Esophagus mucosa (tissue), 1 donor: ENCODE results near the gene UBE3B. TPM values are rescaled to one million over a fixed set of nuclear protein-coding genes. Genes with fewer than 3 reads are reported as not detected.

ENCODE experiments used
- ATAC-seq: fragments of 200-7000 bp; cut with Tn5 transposase; one replicate; pipeline ENCODE4 v1.9.1; 2020
- total RNA-seq: library from RNA; stranded (reverse); gene quantifications from one replicate; pipeline ENCODE4 v1.2.4, GENCODE V29; 2023
- donor health status: DM: yes; HTN: yes; CAD: no.

Gene UBE3B
- total RNA-seq, 1 donor from 2014 or later: 29.6 TPM

DNA sequence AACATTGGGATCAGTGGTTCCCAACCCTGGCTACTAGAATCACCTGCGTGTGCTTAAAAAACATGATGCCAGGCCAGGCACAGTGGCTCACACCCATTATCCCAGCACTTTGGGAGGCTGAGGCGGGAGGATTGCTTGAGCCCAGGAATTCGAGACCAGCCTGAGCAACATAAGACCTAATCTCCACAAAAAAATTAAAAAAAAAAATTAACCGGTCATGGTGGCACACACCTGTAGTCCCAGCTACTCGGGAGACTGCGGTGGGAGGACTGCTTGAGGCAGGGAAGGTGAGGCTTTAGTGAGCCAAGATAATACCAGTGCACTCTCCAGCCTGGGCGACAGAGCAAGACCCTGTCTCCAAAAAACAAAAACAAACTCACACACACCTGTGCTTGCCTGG is 2.3 kb upstream of the UBE3B start:
- no peak for ATAC-seq

DNA sequence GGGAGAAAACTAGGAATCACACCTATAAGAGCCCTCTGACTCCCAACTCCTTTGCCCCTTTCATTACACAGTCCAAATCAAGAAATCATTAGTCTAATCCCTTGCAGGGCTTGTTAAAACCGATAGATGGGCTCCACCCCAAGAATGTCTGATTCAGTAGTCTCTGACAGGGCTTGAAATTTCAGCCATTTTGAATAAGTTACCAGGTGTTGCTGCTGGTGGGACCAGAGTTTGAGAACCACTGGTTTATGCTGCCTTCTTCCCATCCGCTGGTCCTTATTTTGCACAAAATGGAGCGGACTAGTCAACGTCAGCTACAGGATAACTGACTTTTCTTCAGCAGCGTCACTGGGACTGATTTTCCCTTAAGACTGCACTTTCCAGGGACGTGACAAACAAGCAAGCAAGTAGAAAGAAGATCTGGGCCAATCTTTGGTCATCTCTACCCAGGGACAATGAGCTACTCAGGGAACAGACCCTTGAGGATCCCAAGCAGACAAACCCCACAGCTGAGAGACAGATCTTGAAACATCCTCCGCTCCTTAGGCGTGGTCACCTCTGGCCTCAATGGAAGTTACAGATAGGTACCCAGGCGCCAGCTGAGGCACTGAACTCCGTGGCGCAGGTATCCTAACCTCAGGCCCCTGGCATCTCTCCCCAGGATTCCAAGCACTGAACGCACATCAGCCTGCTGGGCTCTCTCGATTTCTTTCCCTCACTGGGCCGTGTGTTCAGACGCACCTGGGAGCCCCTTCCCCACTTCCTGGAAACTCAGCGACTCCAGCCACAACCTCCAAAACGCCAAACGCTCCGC is 1.2 kb upstream of the UBE3B start:
- peak; percentile 14 for ATAC-seq

GRCh38 chr12:109476807-109477184 is 638 bp upstream of the UBE3B start:
- ATAC-seq: peak; percentile 19

DNA sequence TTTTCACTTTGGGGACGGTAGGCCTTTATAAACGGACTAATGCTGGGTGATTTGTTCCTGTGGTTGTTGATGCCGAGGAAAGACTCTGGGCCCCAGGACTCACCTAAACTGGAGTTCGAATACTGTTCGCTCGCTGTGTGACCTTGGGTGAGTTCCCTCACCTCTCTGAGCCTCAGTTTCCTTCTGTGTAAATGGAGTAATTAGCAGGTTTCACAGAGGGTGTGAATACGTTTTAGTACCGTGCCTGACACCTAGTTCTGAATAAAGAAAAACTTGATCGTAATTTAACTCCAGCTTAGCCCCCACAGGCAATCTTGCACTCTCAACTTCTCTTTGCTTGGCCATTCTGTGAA is 505 bp downstream of the UBE3B start:
- no peak for ATAC-seq

- no peak for ATAC-seq
These were observed 2.3 kb downstream of the UBE3B start for GRCh38 chr12:109479761-109480160.

DNA sequence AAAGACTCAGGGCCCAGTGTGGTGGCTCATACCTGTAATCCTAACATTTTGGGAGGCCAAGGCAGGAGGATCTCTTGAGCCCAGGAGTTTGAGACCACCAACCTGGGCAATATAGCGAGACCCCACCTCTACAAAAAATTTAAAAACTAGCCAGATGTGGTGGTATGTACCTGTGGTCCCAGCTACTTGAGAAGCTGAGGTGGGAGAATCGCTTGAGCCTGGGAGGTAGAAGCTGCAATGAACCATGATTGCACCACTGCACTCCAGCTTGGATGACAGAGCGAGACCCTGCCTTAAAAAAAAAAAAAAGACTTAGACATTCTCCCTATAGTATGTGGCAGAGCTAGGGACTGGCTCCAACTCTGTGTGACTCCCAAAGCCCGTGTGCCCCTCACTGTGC is 2.9 kb downstream of the UBE3B start:
- no peak for ATAC-seq

GRCh38 chr12:109481863-109482262 is 4.4 kb downstream of the UBE3B start:
- ATAC-seq: no peak

GRCh38 chr12:109482491-109482890 is 5.1 kb downstream of the UBE3B start:
- ATAC-seq: no peak

DNA sequence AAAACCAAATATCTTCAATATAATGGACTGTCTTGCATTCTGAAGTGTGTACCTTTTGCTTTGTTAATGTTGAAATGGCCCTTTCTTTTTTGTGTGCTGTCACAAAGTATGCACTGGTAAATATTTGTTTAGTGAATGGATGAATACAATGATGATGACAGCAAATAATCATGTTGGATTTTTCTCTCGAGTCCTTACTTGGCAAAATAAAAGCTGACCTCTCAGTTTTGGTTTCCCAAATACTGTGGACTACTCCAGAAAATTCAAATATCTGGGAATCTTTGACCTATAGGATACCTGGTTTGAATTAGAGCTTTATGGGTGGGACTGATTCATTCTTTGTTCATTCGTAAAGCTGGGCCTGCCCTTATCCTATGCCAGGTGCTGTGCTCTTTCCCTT is 5.5 kb downstream of the UBE3B start:
- no peak for ATAC-seq

GRCh38 chr12:109483346-109483745 is 5.9 kb downstream of the UBE3B start:
- no peak for ATAC-seq

DNA sequence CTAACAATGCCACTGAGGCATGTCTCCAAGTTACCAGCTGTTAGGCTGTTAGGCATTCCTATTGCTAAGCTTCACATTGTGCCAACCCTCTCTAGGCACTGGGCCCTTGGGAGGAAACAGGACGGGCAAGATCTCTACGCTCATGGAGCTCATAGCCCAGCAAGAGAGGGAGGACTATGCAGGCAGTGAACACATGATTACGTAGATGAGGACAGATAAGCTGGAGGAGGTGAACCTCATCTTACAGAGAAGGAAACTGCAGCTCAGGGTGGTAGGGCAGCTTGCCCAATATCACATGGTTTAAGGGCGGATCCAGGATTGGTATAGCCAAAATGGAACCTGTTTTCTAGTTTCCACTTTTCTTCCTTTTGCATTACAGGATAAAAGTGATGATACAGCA is 7.8 kb downstream of the UBE3B start:
- ATAC-seq: peak; percentile 53

- no peak for ATAC-seq
These were observed 10.0 kb downstream of the UBE3B start for GRCh38 chr12:109487181-109488050.

- ATAC-seq: no peak
These were observed 10.7 kb downstream of the UBE3B start for GRCh38 chr12:109488051-109488665.

DNA sequence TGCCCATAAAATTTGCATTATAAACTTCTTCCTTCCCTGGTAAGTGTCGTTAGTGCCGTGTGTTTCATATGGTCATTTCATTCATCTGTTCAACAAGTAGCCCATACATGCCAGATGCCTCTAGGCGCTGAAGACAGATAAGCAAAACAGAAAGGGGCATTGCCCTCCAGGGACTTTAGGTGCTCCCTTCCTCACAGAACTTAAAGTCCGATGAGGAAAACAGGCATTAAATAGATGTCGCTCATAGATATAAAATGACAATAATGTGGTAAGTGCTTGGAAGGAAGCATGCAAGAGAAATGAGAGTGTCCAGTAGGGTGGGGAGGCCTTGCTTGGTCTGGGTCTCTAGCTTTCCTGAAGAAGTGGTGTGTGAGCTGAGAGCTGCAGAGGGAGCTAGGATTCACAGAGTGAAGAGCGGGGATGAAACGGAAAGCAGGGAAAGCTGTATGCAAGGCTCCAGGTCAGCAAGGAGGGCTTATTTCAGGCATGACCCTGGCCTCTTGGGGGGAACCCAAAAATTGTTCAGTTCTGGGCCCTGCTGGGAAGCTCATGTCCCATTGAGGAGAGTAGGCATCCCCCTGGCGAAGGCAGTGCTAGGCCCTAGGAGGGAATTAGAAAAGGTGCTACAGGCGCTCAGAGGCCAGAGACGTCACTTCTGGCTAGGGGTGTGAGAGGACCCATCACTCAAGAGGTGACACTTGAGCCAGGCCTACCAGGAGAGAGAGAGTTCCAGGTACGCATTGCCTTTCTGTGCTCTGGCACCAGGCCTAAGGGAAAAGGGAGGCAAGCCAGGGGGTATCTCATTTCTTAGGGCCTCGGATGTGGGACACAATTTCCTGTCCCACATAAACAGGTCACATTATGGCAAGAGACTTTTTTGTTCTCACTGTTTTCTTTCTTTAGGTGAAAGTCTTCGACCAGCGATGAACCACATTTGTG is 11.9 kb downstream of the UBE3B start:
- no peak for ATAC-seq

- no peak for ATAC-seq
These were observed 12.6 kb downstream of the UBE3B start for GRCh38 chr12:109489955-109490565.

DNA sequence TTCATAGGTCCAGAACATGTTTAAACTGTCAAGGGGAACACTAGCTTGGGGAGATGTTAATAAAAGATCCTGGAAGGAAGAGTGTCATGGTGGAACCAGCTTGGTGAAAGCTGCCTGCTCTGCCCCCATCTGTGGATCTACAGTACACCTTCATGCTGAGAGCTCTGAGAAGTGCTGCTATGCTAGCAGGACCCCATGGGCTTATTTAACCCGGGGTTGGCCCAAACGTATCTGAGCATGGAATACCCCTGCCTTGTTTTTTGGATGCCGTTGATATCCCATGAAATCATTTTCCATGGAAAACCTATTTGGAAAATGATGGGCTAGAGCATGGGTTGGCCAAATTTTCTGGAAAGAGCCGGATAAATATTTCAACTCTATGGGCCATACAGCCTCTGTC is 14.2 kb downstream of the UBE3B start:
- no peak for ATAC-seq

- no peak for ATAC-seq
These were observed 14.9 kb downstream of the UBE3B start for GRCh38 chr12:109492371-109492770.

DNA sequence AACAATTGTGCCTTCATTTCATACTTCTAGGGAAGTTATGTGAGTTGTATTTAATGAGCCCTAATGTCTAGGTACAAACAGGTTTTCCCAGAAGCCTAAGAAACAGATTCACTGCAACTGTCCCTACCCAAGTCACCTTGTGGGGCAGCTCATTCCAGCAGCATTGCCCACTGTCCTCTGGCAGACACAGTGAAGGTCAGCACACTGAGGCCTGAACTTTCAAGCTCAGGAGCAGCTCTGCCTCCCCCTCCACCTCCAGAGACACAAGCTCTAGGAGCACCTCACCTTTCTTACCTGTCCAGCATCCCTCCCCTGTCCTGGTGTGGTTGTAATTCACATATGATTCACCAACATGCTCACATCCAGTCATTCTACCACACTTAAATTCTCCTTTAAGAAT is 15.7 kb downstream of the UBE3B start:
- ATAC-seq: no peak

GRCh38 chr12:109493938-109494337 is 16.5 kb downstream of the UBE3B start:
- ATAC-seq: no peak

GRCh38 chr12:109494348-109494881 is 17.0 kb downstream of the UBE3B start:
- no peak for ATAC-seq

DNA sequence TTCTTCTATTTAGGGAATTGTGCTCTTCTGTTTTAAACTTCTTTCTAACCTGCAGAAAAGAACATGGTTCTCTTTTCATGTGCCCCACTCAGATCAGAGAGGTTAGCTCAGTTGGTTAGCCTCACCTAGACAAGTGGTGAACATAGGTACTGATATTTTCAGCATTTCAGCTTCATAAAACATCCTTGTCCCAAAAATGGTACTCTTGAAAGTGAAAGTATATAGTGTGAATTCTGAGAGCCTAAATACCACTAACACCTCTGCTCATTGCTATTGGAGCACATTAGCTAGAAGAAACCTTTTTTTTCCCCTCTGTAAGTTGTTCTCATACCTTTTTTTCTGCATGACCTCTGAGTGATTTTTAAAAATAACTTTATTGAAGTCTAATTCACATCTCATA is 17.6 kb downstream of the UBE3B start:
- no peak for ATAC-seq

DNA sequence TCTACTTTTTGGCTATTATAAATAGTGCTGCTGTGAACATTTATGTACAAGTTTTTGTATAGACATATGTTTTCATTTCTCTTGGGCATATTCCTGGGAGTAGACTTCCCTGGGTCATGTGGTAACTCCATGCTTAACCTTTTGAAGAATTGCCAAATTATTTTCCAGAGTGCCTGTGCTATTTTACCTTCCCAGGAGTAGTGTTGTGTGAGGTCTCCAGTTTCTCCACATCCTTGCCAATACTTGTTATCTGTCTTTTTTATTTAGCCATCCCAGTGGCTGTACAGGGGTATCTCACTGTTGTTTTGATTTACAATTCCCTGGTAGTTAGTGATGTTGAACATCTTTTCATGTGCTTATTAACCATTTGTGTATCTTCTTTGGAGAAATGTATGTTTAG is 18.9 kb downstream of the UBE3B start:
- ATAC-seq: no peak
